Keratinocyte (primary cell): Measurements from ENCODE around the gene BAIAP2. TPM values are rescaled to one million over a fixed set of nuclear protein-coding genes. Genes with fewer than 3 reads are reported as not detected.

Source experiments
- DNase-seq: peaks from one replicate; pipeline ENCODE4 v3.0.0-alpha.2; 2011; ENCODE audit warnings: low read depth, missing footprints, low spot score
- FAIRE-seq: peaks from 2 replicates; lab custom pipeline; 2011; peaks lifted over from hg19 to GRCh38; lab: Jason Lieb, UNC
- H2AFZ ChIP-seq: 2 replicates; pipeline ENCODE4 v1.6.0; 2012; ENCODE audit warnings: low read length, control low read depth, inconsistent platforms; ENCODE audit not compliant: control insufficient read depth
- H3K27ac ChIP-seq: 2 replicates; pipeline ENCODE4 v1.5.1; 2011; ENCODE audit warnings: low read length; ENCODE audit not compliant: control insufficient read depth, insufficient read depth
- H3K27me3 ChIP-seq: 3 replicates; pipeline ENCODE4 v1.6.0; 2011; ENCODE audit warnings: low read length; ENCODE audit not compliant: control insufficient read depth, insufficient read depth; ENCODE audit errors: extremely low read depth
- H3K36me3 ChIP-seq, 2 experiments: 2 replicates in 1 of 2; 3 replicates in 1 of 2; pipeline ENCODE4 v1.5.1; 2011; ENCODE audit warnings: low read length in 2 of 2, mild to moderate bottlenecking in 1 of 2; ENCODE audit not compliant: control insufficient read depth in 2 of 2, insufficient read depth in 2 of 2; ENCODE audit errors: extremely low read depth in 1 of 2
- H3K4me1 ChIP-seq: 3 replicates; pipeline ENCODE4 v1.5.1; 2011; ENCODE audit warnings: low read length; ENCODE audit not compliant: control insufficient read depth, insufficient read depth; ENCODE audit errors: extremely low read depth
- H3K4me2 ChIP-seq: 3 replicates; pipeline ENCODE4 v1.6.0; 2011; ENCODE audit warnings: low read depth, low read length; ENCODE audit not compliant: control insufficient read depth, insufficient read depth; ENCODE audit errors: extremely low read depth
- H3K4me3 ChIP-seq, 3 experiments: fragments of 200-600 bp in 1 of 3; sonication (generic) in 1 of 3; 2 replicates in 2 of 3; 3 replicates in 1 of 3; pipeline ENCODE4 v1.5.1; 2011 to 2016; ENCODE audit warnings: low read length in 3 of 3, mild to moderate bottlenecking in 3 of 3, control low read depth in 2 of 3, inconsistent platforms in 1 of 3, low read depth in 1 of 3, mixed read lengths in 1 of 3, mixed run types in 1 of 3, moderate library complexity in 1 of 3; ENCODE audit not compliant: control insufficient read depth in 2 of 3, insufficient read depth in 2 of 3; ENCODE audit errors: extremely low read depth in 1 of 3
- H3K79me2 ChIP-seq: 2 replicates; pipeline ENCODE4 v1.6.0; 2012; ENCODE audit warnings: low read length; ENCODE audit not compliant: control insufficient read depth, insufficient read depth
- H3K9ac ChIP-seq: 3 replicates; pipeline ENCODE4 v1.6.0; 2011; ENCODE audit warnings: low read length; ENCODE audit not compliant: control insufficient read depth, insufficient read depth; ENCODE audit errors: extremely low read depth
- H3K9me1 ChIP-seq: 3 replicates; pipeline ENCODE4 v1.6.0; 2011; ENCODE audit warnings: low read length; ENCODE audit not compliant: control insufficient read depth, insufficient read depth; ENCODE audit errors: extremely low read depth
- H3K9me3 ChIP-seq: 2 replicates; pipeline ENCODE4 v1.5.1; 2012; ENCODE audit warnings: low read depth, low read length; ENCODE audit not compliant: control insufficient read depth
- H4K20me1 ChIP-seq: 3 replicates; pipeline ENCODE4 v1.6.0; 2011; ENCODE audit warnings: low read length; ENCODE audit not compliant: control insufficient read depth, insufficient read depth; ENCODE audit errors: extremely low read depth
- CTCF ChIP-seq, 3 experiments: IDR thresholded peaks in 1 of 3; conservative IDR thresholded peaks in 1 of 3; optimal IDR thresholded peaks in 1 of 3; 2 replicates in 2 of 3; 3 replicates in 1 of 3; pipeline versions ENCODE3 to v1.5.1; 2011; ENCODE audit warnings: low read length in 3 of 3, mild to moderate bottlenecking in 3 of 3, moderate library complexity in 2 of 3, control low read depth in 1 of 3, inconsistent platforms in 1 of 3; ENCODE audit not compliant: insufficient read depth in 2 of 3; ENCODE audit errors: extremely low read depth in 1 of 3
- EZH2 ChIP-seq: IDR thresholded peaks from one replicate; pipeline ENCODE4 v1.6.1; 2012; ENCODE audit warnings: inconsistent platforms, mild to moderate bottlenecking, low read length, moderate library complexity
- dilution Hi-C: fragments of 300-500 bp; cut with MboI; formaldehyde crosslinking; loops from one replicate; pipeline ENCODE4 v1.7.0; 2020; ENCODE audit warnings: low sequenced_read_pairs; ENCODE audit not compliant: extremely low pct_ligation_motif_present
- polyA plus RNA-seq, 5 experiments: library from polyadenylated mRNA; depleted of rRNA in 3 of 5; stranded (reverse) in 3 of 5; stranded (forward) in 1 of 5; unstranded in 1 of 5; fragments of >200 nt; gene quantifications; 1 replicate in 1 of 5; 2 replicates in 3 of 5; 3 replicates in 1 of 5; pipeline versions ENCODE4 v1.2.1 to v1.2.3, GENCODE V29; 2011 to 2012; ENCODE audit warnings: missing spikeins in 2 of 5, low read depth in 1 of 5, low replicate concordance in 1 of 5

BAIAP2 gene
- polyA plus RNA-seq, 1 donor (not counting 4 experiments of a cell fraction or from before 2014, with no cell fraction given), result 56.7 TPM

DNA sequence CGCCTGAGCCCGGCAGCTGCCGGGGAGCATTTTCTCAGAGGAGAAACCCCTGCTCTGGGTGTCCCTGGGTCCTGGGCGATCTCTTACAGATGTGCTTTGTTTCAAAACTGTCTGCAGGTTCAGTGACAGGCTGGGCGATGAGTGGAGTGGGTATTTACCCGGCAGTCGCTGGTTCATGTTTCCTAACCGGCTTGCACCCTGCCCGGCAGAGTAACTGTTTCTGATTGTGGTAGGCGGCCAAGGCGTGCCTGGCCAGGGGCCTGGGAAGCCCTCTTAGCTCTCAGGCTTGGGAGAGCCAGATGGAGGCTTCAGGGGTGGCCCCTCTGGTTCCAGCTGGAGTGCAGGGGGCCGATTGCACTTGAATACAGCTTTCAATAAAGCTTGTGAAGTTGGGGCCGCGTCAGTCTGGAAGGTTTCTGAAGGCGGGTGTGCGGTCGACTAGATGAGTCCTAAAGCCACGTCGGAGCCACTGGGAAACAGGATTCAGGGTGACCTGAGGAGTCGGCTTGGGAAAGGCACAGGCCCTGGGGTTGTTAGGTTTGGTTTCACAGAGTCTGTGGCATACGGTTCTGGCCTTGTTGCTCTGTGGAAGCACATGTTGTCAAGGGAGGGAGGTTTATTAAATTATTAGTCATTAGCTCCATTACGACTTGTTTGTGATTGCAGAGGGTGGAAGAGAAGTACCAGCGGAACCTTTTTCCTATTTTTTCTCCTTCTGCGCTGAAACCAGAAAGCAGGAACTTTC lies 1.4 kb downstream of the BAIAP2 start:
- peaks cover 47% of the 10 kb centered on the region for H4K20me1 ChIP-seq
- DNase-seq (no peak), FAIRE-seq (no peak)
- H3K27ac ChIP-seq, result peak overlapping the region; percentile 73
- no peak for TF ChIP-seq CTCF (optimal IDR thresholded peaks at IDR 0.05 in 1 of 3, IDR thresholded peaks at IDR 0.05 in 1 of 3, conservative IDR thresholded peaks at IDR 0.05 in 1 of 3; ENCODE audit: extremely low read depth in 1 of 3, insufficient read depth in 2 of 3, low read length in 3 of 3)
- TF ChIP-seq EZH2, result no peak
- H3K36me3 ChIP-seq, result peaks cover 10 to 22% of the 10 kb centered on the region in 2 experiments
- H3K9ac ChIP-seq, result peak overlapping the region; percentile 89
- H3K4me3 ChIP-seq, result peak overlapping the region; percentile 83 to 84 (median 83)
- peaks cover 64% of the 10 kb centered on the region for H3K79me2 ChIP-seq
- dilution Hi-C loops, result no loop called here
- peaks cover 51% of the 10 kb centered on the region for H3K4me1 ChIP-seq
- H2AFZ ChIP-seq, result no peak overlapping the region
- peak overlapping the region; percentile 99 for H3K4me2 ChIP-seq
- H3K27me3 ChIP-seq, result peaks cover 1% of the 10 kb centered on the region
- H3K9me1 ChIP-seq, result peaks cover 8% of the 10 kb centered on the region
- H3K9me3 ChIP-seq, result no peaks in the 10 kb centered on the region

- Histone ChIP-seq H3K36me3 (peaks cover 10 to 22% of the 10 kb centered on the region in 2 experiments), H3K9ac (peak overlapping the region; percentile 89), H3K9me1 (peaks cover 12% of the 10 kb centered on the region), H3K4me2 (peak overlapping the region; percentile 99), H3K79me2 (peaks cover 73% of the 10 kb centered on the region), H2AFZ (no peak overlapping the region), H4K20me1 (peaks cover 47% of the 10 kb centered on the region), H3K4me3 (peak overlapping the region; percentile 83 to 84 (median 83)), H3K9me3 (no peaks in the 10 kb centered on the region), H3K4me1 (peaks cover 59% of the 10 kb centered on the region), H3K27me3 (no peaks in the 10 kb centered on the region), H3K27ac (peak overlapping the region; percentile 73)
- dilution Hi-C loops, result no loop called here
- no peak for TF ChIP-seq EZH2
- no peak for TF ChIP-seq CTCF (optimal IDR thresholded peaks at IDR 0.05 in 1 of 3, IDR thresholded peaks at IDR 0.05 in 1 of 3, conservative IDR thresholded peaks at IDR 0.05 in 1 of 3; ENCODE audit: extremely low read depth in 1 of 3, insufficient read depth in 2 of 3, low read length in 3 of 3)
- no peak for DNase-seq
- no peak for FAIRE-seq
These were observed 2.3 kb downstream of the BAIAP2 start for GRCh38 chr17:81037026-81037797.
